A549 (cell line): Measurements from ENCODE around the gene PCGF3.

Source experiments
- BCL3 ChIP-seq: fragments of >200 bp; sonication (Bioruptor Twin); formaldehyde crosslinking; IDR thresholded peaks from 3 replicates; pipeline ENCODE4 v1.6.1; 2016
- CBX8 ChIP-seq: fragments of 200-600 bp; sonication (generic); IDR thresholded peaks from 2 replicates; pipeline ENCODE4 v1.6.1; 2016
- CEBPB ChIP-seq, 2 experiments: fragments of >200 bp in 1 of 2; sonication (Bioruptor Twin) in 1 of 2; formaldehyde crosslinking in 1 of 2; IDR thresholded peaks; 2 replicates each; pipeline ENCODE4 v1.6.1; 2012 to 2016
- CTCF ChIP-seq: fragments of >200 bp; sonication (Bioruptor Twin); formaldehyde crosslinking; IDR thresholded peaks from 3 replicates; pipeline ENCODE4 v1.5.1; 2016
- EP300 ChIP-seq, 2 experiments: fragments of >200 bp; sonication (Bioruptor Twin); formaldehyde crosslinking; IDR thresholded peaks; 2 replicates in 1 of 2; 3 replicates in 1 of 2; pipeline ENCODE4 v1.6.1; 2016 to 2017
- HOXB13 ChIP-seq: fragments of 250-450 bp; sonication (Bioruptor Pico); IDR thresholded peaks from 2 replicates; pipeline ENCODE4 v1.5.0; 2020; ENCODE audit warnings: low read depth, mild to moderate bottlenecking, moderate library complexity
- POLR2A ChIP-seq: IDR thresholded peaks from 2 replicates; pipeline ENCODE4 v1.6.1; 2012; ENCODE audit warnings: mild to moderate bottlenecking, low read length
- RAD21 ChIP-seq, 2 experiments: fragments of >200 bp in 1 of 2; sonication (Bioruptor Twin) in 1 of 2; formaldehyde crosslinking in 1 of 2; IDR thresholded peaks in 1 of 2; conservative IDR thresholded peaks in 1 of 2; 2 replicates in 1 of 2; 3 replicates in 1 of 2; pipeline ENCODE4 v1.6.1; 2012 to 2018; ENCODE audit warnings: inconsistent platforms in 1 of 2
- REST ChIP-seq: fragments of 200-600 bp; sonication (generic); IDR thresholded peaks from 2 replicates; pipeline ENCODE4 v1.6.1; 2016; ENCODE audit warnings: antibody characterized with exemption, mild to moderate bottlenecking, moderate library complexity

GRCh38 chr4:747546-748170, 42.0 kb downstream of the PCGF3 start:
- TF ChIP-seq HOXB13 (no peak), REST (no peak), CTCF (no peak), RAD21 (conservative IDR thresholded peaks at IDR 0.05 in 1 of 2, IDR thresholded peaks at IDR 0.05 in 1 of 2) (no peak), POLR2A (no peak), EP300 (IDR thresholded peaks at IDR 0.05) (no peak), CEBPB (IDR thresholded peaks at IDR 0.05) (no peak), BCL3 (no peak), CBX8 (no peak)
